Stimulated activated CD4-positive, alpha-beta T cell treated with anti-CD3 and anti-CD28 coated beads, Interleukin-4, amount 100 ng/mL, for 4 hours (primary cell): ENCODE results near the gene LRRC10B.

Experiments
- DNase-seq, 2 experiments: peaks; one replicate each; pipeline ENCODE4 v3.0.0-alpha.2; 2020

LRRC10B gene

GRCh38 chr11:61510166-61510919 lies 1.8 kb downstream of the LRRC10B start:
- no peak for DNase-seq

- no peak for DNase-seq
These were observed 2.4 kb downstream of the LRRC10B start for GRCh38 chr11:61510974-61511373.

GRCh38 chr11:61511383-61511782 lies 2.8 kb downstream of the LRRC10B start:
- DNase-seq: no peak

GRCh38 chr11:61512435-61512834 lies 3.9 kb downstream of the LRRC10B start:
- no peak for DNase-seq

GRCh38 chr11:61513143-61513765 lies 4.7 kb downstream of the LRRC10B start:
- no peak for DNase-seq

- DNase-seq: no peak
These were observed 5.7 kb downstream of the LRRC10B start for GRCh38 chr11:61514050-61514917.

- DNase-seq: no peak
These were observed 7.1 kb downstream of the LRRC10B start for GRCh38 chr11:61515686-61516085.

GRCh38 chr11:61516191-61516590 lies 7.6 kb downstream of the LRRC10B start:
- no peak for DNase-seq

GRCh38 chr11:61516675-61517572 lies 8.4 kb downstream of the LRRC10B start:
- DNase-seq: peak; percentile 33 to 59

- DNase-seq: no peak
These were observed 9.7 kb downstream of the LRRC10B start for GRCh38 chr11:61518032-61518795.

- DNase-seq: no peak
These were observed 14.3 kb downstream of the LRRC10B start for GRCh38 chr11:61522881-61523280.

GRCh38 chr11:61524446-61524845 lies 15.9 kb downstream of the LRRC10B start:
- no peak for DNase-seq

GRCh38 chr11:61524963-61525587 lies 16.5 kb downstream of the LRRC10B start:
- no peak for DNase-seq

GRCh38 chr11:61526229-61526628 lies 17.7 kb downstream of the LRRC10B start:
- no peak for DNase-seq

- no peak for DNase-seq
These were observed 18.6 kb downstream of the LRRC10B start for GRCh38 chr11:61526956-61527731.

GRCh38 chr11:61528114-61528513 lies 19.6 kb downstream of the LRRC10B start:
- DNase-seq: no peak

- DNase-seq: no peak
These were observed 21.1 kb downstream of the LRRC10B start for GRCh38 chr11:61529537-61530225.

GRCh38 chr11:61531044-61531443 lies 22.5 kb downstream of the LRRC10B start:
- no peak for DNase-seq

GRCh38 chr11:61532134-61533038 lies 23.8 kb downstream of the LRRC10B start:
- peak; percentile 19 to 39 for DNase-seq
